Heart right ventricle (tissue), 16 donors: Measurements from ENCODE around the gene SMARCC1. TPM values are rescaled to one million over a fixed set of nuclear protein-coding genes. Genes with fewer than 3 reads are reported as not detected.

ENCODE experiments used
- ATAC-seq, 8 donors: fragments of 200-7000 bp; cut with Tn5 transposase; one replicate each; pipeline ENCODE4 v1.9.1; 2020; ENCODE audit warnings: mild to moderate bottlenecking in 8 of 8, moderate library complexity in 8 of 8, moderate number of reproducible peaks in 1 of 8
- DNase-seq, 2 donors: peaks; one replicate each; pipeline ENCODE4 v3.0.0-alpha.2; 2020
- H3K27ac ChIP-seq, 10 donors: fragments of 200-600 bp; sonication (generic) in 2 of 10; one replicate each; pipeline versions ENCODE4 v1.5.0 to v1.8.0; 2020 to 2022; ENCODE audit warnings: mild to moderate bottlenecking in 3 of 10
- H3K27me3 ChIP-seq, 7 donors: fragments of 200-600 bp; one replicate each; pipeline ENCODE4 v1.8.0; 2021 to 2022; ENCODE audit warnings: mild to moderate bottlenecking in 2 of 7
- H3K36me3 ChIP-seq, 9 donors: fragments of 200-600 bp; sonication (generic) in 1 of 9; one replicate each; pipeline versions ENCODE4 v1.5.0 to v1.8.0; 2020 to 2022; ENCODE audit warnings: mild to moderate bottlenecking in 2 of 9
- H3K4me1 ChIP-seq, 9 donors: fragments of 200-600 bp; sonication (generic) in 1 of 9; one replicate each; pipeline versions ENCODE4 v1.5.0 to v1.8.0; 2020 to 2022; ENCODE audit warnings: mild to moderate bottlenecking in 4 of 9
- H3K4me3 ChIP-seq, 10 donors: fragments of 200-600 bp; sonication (generic) in 2 of 10; one replicate each; pipeline versions ENCODE4 v1.5.0 to v1.8.0; 2020 to 2022; ENCODE audit warnings: mild to moderate bottlenecking in 7 of 10, moderate library complexity in 2 of 10
- H3K9me3 ChIP-seq, 11 donors: fragments of 200-600 bp in 10 of 11; sonication (generic) in 2 of 11; one replicate each; pipeline versions ENCODE4 v1.5.0 to v1.8.0; 2013 to 2022; ENCODE audit warnings: mild to moderate bottlenecking in 2 of 11, control low read depth in 1 of 11, moderate library complexity in 1 of 11
- CTCF ChIP-seq, 9 donors: fragments of 200-600 bp; sonication (generic) in 2 of 9; IDR thresholded peaks; one replicate each; pipeline versions ENCODE4 v1.5.0 to v1.8.0; 2021 to 2022; ENCODE audit warnings: antibody characterized with exemption in 9 of 9, mild to moderate bottlenecking in 5 of 9, moderate library complexity in 1 of 9
- WGBS, 2 donors: extraction: QIAGEN DNeasy Blood & Tissue Kit; methylation state at CpG; one replicate each; pipeline ENCODE4 v1.1.7; 2013; ENCODE audit warnings: inconsistent platforms in 1 of 2; 5-methylcytosine and 5-hydroxymethylcytosine counted together
- intact Hi-C, 10 donors: fragments of 100-400 bp; cut with DNase I; formaldehyde crosslinking; loops; one replicate each; pipeline versions ENCODE4 v1.11.1 to v1.14.2; 2022
- polyA plus RNA-seq, 2 donors: library from polyadenylated mRNA; stranded (reverse); fragments of 200-250 nt; gene quantifications; one replicate each; pipeline ENCODE4 v1.2.3, GENCODE V29; 2013
- total RNA-seq, 10 donors: library from RNA; stranded (reverse); fragmentation: NEBNext Ultra II Directional in 3 of 10; extraction: Animal tissue kit (Norgen Biotek cat#: 25700) in 3 of 10; gene quantifications; one replicate each; pipeline versions ENCODE4 v1.2.1 to v1.2.4, GENCODE V29; 2021 to 2023
- donor health status: Arrhythmogenic right ventricular cardiomyopathy.
- donor health status: ischemic (EF 13 %, LVEDD 7.1; RV severe dilation, severe dysfunction).
- donor health status: healthy with polysubstance abuse.
- donor health status: DM: no; HTN: yes; CAD: no.
- donor health status: DM: no; HTN: no; CAD: no.
- donor health status: ischemic (EF 25% LVEDD 6.9; RV normal size, moderate dysfunction).
- donor health status: ischemic (EF 25% LVEDD 5.7; RV mildly dilated, moderate dysfunction).
- donor health status: healthy.
- donor health status: DM: yes; HTN: yes; CAD: no.
- donor health status: Ischemic cardiomyopathy.
- donor health status: ischemic (EF 35%, LVEDD 5.7; RV mildly dilated, moderate dysfunction).
- donor health status: nonischemic (EF 11% LVEDD 7.7; RV severe dilation, severe dysfunction).
- donor health status: DM: yes; HTN: yes; CAD: no.
- donor health status: PGD.
- donor health status: ischemic (EF 29% LVEDD 5.4; RV normal size, mild dysfunction).
- donor health status: nonischemic (EF 23%, LVEDD 6.1; RV moderate dilation, normal function).

The SMARCC1 gene
- total and polyA plus RNA-seq, 12 donors = 6.4 to 34.9 (median 24.3) TPM

DNA sequence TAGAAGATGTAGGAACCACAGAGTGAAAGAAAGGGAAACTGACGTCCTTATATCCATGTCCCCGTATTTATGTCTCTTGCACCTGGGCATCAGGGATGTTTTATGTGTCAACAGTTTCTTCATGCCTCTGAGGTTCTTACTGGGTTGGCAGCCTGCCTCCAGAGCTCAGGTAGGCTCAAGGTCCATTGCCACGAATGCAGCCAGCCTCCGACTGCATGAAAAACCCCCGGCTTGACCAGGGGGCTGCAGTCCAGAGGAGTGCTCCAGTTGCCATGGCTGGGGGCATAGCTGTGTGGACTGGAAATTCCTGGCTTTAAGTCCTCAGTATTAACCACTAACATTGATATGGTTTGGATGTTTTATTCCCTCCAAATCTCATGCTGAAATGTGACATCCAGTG, 200.3 kb downstream of the SMARCC1 start:
- ATAC-seq (no peak), DNase-seq (no peak)
- H3K4me3 ChIP-seq = no peak overlapping the region
- H3K27me3 ChIP-seq = peaks cover 0 to 34% (median 17%) of the 10 kb centered on the region in 7 donors
- H3K36me3 ChIP-seq = peaks cover 0 to 19% (median 0%) of the 10 kb centered on the region in 9 donors
- H3K27ac ChIP-seq = no peak overlapping the region
- no peaks in the 10 kb centered on the region for H3K9me3 ChIP-seq
- peaks cover 0 to 15% (median 12%) of the 10 kb centered on the region in 9 donors for H3K4me1 ChIP-seq
- intact Hi-C loops = no loop called here
- WGBS, 2 donors = 77 to 80% methylated on average over 5 of the region's 5 CpGs
- TF ChIP-seq CTCF (IDR thresholded peaks at IDR 0.05) = no peak

GRCh38 chr3:47580481-47580880, 201.2 kb downstream of the SMARCC1 start:
- Histone ChIP-seq H3K9me3 (no peaks in the 10 kb centered on the region), H3K36me3 (peaks cover 0 to 10% (median 0%) of the 10 kb centered on the region in 9 donors), H3K27ac (no peak overlapping the region), H3K27me3 (peaks cover 0 to 37% (median 17%) of the 10 kb centered on the region in 7 donors), H3K4me3 (no peak overlapping the region), H3K4me1 (peaks cover 0 to 15% (median 12%) of the 10 kb centered on the region in 9 donors)
- intact Hi-C loops = no loop called here
- ATAC-seq (no peak), DNase-seq (no peak)
- no peak for TF ChIP-seq CTCF (IDR thresholded peaks at IDR 0.05)
- WGBS, 2 donors = 70 to 72% methylated on average over 4 of the region's 4 CpGs

GRCh38 chr3:47579875-47580274, 201.8 kb downstream of the SMARCC1 start:
- Histone ChIP-seq H3K27me3 (peaks cover 0 to 44% (median 17%) of the 10 kb centered on the region in 7 donors), H3K9me3 (no peaks in the 10 kb centered on the region), H3K36me3 (peaks cover 0 to 4% (median 0%) of the 10 kb centered on the region in 9 donors), H3K4me1 (peaks cover 0 to 15% (median 12%) of the 10 kb centered on the region in 9 donors), H3K27ac (no peak overlapping the region), H3K4me3 (no peak overlapping the region)
- no peak for TF ChIP-seq CTCF (IDR thresholded peaks at IDR 0.05)
- whole genome bisulfite sequencing, 2 donors = 87% methylated on average over 2 of the region's 2 CpGs
- DNase-seq (no peak), ATAC-seq (no peak)
- intact Hi-C loops = no loop called here

DNA sequence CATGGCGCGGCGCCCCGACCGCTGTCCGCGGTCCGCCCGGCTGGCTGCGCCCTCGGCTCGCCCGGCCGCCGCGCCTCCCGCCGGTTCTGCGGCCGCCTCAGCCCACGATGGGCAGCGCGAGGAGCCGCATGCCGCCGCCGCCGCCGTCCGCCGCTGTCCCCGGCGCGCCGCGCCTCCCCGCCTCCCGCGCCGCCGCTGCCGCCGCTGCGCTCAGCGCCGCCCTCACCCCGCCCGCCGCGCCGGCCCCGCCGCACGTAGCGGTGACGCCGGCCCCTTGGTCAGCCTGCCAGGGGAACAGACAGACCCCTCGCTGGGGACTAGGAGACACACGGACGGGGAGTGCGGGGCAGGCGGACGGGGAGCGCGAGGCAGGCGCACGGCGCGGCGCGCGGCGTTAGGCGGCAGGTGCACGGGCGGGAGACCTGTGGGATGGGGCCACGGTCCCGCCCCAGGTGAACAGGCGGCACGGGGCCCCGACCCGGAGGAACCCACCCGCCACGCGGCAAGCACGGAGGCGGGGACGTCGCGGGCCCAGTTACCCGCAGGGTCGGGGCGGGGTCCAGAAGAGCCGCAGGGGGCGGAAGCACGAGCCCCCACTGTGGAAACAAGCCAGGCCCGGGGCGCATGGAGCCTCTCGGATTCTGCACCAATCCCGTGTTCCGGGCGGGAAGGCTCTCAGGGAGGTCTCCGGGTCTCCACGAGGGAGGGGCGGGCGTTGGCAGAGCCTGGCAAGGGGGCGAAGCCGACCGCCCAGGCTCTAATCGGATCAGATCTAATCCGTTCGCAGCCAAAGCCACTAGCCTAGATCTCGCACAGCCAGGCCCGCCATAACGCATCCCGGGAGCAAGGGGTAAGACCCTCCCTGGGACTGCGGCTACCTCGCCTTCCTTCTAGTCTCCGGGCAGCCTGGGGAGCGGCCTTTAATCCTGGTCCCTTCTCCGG, 202.7 kb downstream of the SMARCC1 start, which contains the start of gene CSPG5:
Gene CSPG5, minus strand, starts transcription at position 175 of the 942 bp plus-strand sequence. Its CDS starts 172 bp downstream, at position 3.
- peak in 1 of 2 donors; percentile 36 for DNase-seq
- Histone ChIP-seq H3K9me3 (no peaks in the 10 kb centered on the region), H3K27ac (no peak within 1 kb of the TSS), H3K4me1 (peaks cover 0 to 15% (median 12%) of the 10 kb centered on the region in 9 donors), H3K4me3 (peak within 1 kb of the TSS; percentile 18 to 63 (median 54)), H3K27me3 (peaks cover 0 to 46% (median 17%) of the 10 kb centered on the region in 7 donors), H3K36me3 (no peaks in the 10 kb centered on the region)
- 6 to 7% methylated on average over 75 to 120 of the region's 121 CpGs for WGBS, 2 donors
- intact Hi-C loops = no loop called here
- peak in 3 of 8 donors; percentile 30 to 41 (median 39) for ATAC-seq
- TF ChIP-seq CTCF (IDR thresholded peaks at IDR 0.05) = no peak
